Esophagus mucosa (tissue), 1 donor: ENCODE data around the gene RFC5. TPM values are rescaled to one million over a fixed set of nuclear protein-coding genes. Genes with fewer than 3 reads are reported as not detected.
"Not testable (repeated sequence)": the region's sequence is repeated elsewhere in the genome, so short reads cannot be mapped to it uniquely, and the experiment has no call there.

ENCODE experiments used
- ATAC-seq: fragments of 200-7000 bp; cut with Tn5 transposase; one replicate; pipeline ENCODE4 v1.9.1; 2020
- total RNA-seq: library from RNA; stranded (reverse); gene quantifications from one replicate; pipeline ENCODE4 v1.2.4, GENCODE V29; 2023
- donor health status: DM: yes; HTN: yes; CAD: no.

The RFC5 gene
- 16.2 TPM for total RNA-seq

- ATAC-seq, result peak; percentile 99
Measured at GRCh38 chr12:118016424-118017264, at the start of gene RFC5. Gene RFC5 (plus strand): TSS chr12:118016703. CDS start chr12:118016828, 125 bp downstream.

- no peak for ATAC-seq
Measured at GRCh38 chr12:117967043-117967442, 49.5 kb upstream of the RFC5 start.

- ATAC-seq, result no peak
Measured at GRCh38 chr12:117967512-117967911, 49.0 kb upstream of the RFC5 start.

DNA sequence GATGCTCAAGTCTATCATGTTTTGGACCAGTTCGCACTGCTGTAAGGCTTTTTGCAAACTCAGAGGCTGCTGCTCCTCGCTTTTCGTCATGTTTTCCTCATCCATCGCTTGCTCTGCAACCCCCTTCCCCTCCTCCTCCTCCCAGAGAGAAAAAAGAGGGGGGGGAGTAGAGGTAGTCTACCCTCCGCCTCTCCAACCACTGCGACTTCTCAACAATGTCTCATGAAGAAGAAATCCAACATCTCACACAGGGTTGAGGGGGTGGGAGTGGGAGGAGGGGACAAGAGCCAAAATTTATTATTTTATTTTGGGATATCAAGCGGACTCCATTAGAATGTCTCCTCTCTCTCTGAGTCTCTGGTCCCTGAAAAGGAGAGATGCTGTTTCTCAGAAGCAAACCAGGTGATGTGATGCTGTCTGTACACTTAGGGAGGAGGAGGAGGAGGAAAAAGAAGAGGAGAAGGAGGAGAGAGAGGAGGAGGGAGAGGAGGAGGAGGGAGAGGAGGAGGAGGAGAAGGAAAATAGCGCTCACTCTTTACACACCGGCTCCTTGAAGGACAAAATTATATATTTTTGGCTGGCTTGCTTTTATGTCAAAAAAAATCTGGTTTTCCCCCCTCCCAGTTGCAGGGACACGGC lies 48.2 kb upstream of the RFC5 start:
- ATAC-seq, result no peak

- peak; percentile 90 for ATAC-seq
Measured at GRCh38 chr12:117968826-117969659, 47.5 kb upstream of the RFC5 start, which contains the start of gene KSR2. Gene KSR2 (minus strand): TSS chr12:117968990. CDS start chr12:117968255, 735 bp downstream.

- no peak for ATAC-seq
Measured at GRCh38 chr12:117970334-117970733, 46.2 kb upstream of the RFC5 start.

GRCh38 chr12:117972301-117972700 lies 44.2 kb upstream of the RFC5 start:
- ATAC-seq, result no peak

DNA sequence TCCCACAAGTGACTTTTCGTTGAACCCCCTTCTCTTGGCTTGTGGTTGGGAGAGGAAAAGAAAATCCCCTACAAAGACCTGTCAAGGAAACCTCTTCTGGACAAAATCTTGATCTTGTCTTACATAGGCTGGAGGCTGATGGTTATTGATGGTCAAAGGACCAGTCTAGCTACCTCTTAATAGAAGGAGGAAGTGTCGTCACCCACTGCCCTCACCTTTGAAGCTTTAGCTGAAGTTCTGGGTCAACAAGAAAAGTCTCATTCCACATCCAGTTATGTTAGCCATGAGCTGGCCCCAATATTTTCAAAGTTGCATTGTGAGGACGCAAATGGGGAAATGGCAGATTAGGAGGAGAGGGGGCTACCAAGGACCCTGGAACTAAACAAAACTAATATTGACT lies 41.5 kb upstream of the RFC5 start:
- ATAC-seq, result no peak

DNA sequence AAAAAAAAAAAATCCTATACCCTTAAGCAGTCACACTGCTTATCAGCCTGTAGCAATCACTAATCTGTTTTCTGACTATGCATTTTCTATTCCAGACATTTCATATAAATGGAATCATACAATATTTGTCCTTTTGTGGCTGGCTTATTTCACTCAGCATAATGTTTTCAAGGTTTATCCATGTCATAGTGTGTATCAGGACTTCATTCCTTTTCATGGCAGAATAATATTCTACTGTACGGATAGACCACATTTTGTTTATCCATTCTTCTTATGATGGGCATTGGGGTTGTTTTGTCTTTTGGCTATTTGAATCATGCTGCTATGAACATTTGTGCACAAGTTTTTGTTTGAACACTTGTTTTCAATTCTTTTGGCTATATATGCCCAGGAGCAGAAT lies 39.1 kb upstream of the RFC5 start:
- ATAC-seq, result no peak

- ATAC-seq, result no peak
Measured at GRCh38 chr12:117980616-117981015, 35.9 kb upstream of the RFC5 start.

- ATAC-seq, result no peak
Measured at GRCh38 chr12:117981267-117981666, 35.2 kb upstream of the RFC5 start.

DNA sequence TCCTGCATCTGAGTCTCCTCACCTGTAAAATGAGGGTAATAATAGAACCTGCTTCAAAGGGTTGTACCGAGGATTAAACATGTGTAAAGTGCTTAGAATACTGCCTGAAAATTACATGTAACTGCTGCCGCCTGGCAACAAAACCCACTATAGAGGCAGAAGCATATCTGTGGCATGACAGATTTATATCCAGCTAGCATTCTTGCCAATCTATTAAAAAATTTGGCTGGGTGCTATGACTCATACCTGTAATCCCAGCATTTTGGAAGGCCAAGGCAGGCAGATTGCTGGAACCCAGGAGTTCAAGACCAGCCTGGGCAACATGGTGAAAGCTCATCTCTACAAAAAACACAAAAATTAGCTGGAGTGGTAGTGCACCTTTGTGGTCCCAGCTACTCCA lies 31.3 kb upstream of the RFC5 start:
- ATAC-seq, result no peak

DNA sequence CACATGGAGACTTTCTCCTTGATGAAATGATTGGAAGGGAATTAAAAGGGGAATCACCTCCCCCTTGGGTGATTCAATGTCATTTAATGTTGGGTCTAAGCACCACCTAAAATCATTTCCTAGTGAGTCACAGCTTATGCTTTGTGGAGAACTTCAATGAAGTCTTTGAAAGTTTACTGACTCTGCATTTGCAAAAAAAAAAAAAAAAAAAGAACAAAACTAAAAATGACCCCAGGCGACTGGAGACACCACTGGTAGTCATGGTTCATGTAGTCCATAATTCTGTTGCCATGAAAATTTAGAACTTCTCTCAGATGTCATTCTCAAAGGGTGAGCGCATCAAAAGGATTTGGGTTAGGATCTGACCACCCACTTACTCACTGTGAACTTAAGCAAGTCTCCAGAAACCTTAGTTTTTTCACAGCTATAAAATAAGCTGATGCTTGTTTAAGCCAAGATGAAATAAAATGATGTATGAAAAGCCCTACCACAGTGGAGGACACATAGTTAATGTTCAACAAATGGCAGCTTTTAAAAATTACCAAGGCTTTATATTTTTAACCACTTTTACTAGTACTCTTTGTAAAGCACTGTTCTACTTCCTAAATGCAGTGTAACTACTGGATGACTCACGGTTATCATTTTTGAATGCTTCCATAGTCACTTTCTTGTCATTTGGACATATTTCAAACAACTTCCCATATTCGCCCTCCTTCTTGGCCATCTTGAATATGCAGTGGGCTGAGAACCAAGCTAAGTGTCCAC lies 29.6 kb upstream of the RFC5 start:
- ATAC-seq, result peak; percentile 91

DNA sequence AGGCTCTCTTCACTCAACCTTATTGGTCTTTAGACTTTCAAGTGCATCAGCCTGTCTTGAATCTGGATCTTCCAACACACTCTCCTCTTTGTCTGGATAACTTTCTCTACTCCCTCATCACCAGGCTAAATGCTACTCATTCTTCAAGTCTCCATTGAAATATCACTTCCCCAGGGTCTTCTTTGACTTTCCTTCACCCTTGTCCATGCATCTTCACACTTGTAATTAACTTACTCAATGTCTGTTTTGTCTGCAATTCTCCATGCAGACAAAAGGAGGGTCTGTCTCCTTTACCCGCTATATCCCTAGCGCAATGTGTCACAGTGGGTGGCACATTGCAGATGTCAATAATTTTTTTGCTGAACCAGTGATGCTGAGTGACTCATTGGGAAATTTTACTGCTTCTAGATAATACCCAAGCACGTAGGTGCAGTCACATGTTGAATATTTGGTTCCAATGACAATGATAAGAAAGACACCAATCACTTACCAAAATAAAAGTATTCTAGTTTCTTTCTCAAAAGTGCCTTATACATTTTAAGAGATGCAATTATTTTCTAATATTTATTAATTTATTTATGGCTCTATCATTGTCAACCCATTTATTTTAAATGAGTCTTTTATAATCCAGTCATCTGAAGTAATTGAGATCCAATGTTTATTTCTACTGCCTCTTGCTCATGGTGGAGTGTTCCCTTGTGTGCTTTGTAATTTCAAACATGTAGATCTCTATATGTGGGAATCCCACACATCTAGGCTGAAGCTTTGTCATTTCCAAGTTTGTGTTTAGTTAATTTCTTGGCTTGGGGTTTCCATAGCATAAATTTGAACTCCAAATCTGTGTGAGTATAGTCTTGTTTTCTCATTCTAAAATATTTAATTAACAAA lies 21.7 kb upstream of the RFC5 start:
- no peak for ATAC-seq

GRCh38 chr12:117998719-117999118 lies 17.8 kb upstream of the RFC5 start:
- ATAC-seq, result no peak

GRCh38 chr12:117999806-118000205 lies 16.7 kb upstream of the RFC5 start:
- not testable (repeated sequence) for ATAC-seq

DNA sequence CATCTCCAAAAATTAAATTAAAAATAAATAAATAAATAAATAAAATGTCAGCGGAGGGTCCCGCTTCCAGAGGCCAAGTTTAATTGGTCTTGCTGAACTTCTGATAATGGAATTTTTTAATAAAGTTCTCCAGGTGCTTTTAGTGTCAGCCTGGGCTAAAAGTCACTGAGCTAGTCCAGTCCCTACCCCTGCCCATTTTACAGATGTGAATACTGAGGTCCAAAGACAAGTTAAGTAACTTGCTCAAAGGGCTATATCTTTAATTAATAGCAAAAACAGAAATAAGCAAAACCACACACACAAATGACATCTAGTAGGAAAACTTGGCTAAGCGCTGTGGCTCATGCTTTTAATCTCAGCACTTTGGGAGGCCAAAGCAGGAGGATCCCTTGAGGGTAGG lies 5.6 kb upstream of the RFC5 start:
- ATAC-seq, result no peak

- ATAC-seq, result no peak
Measured at GRCh38 chr12:118011377-118011776, 5.1 kb upstream of the RFC5 start.

- ATAC-seq, result no peak
Measured at GRCh38 chr12:118011961-118012360, 4.5 kb upstream of the RFC5 start.

DNA sequence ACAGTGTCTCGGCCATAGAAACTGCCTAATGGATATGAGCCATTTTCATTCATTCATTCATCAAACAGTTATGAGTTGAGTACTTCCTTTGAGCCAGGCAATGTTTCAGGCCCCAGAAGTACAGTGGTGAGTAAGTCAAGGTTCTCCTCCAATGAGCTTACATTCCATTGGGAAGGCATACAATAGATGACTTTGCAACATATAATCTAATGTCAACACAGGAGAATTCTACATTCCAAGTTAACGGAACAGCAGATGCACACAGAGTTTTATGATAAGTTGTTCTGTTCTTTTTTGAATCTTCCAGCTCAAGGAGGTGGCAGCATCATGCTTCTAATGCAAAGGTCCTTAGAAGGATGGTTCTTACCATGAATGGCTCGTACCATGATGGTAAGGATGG lies 3.2 kb upstream of the RFC5 start:
- no peak for ATAC-seq

DNA sequence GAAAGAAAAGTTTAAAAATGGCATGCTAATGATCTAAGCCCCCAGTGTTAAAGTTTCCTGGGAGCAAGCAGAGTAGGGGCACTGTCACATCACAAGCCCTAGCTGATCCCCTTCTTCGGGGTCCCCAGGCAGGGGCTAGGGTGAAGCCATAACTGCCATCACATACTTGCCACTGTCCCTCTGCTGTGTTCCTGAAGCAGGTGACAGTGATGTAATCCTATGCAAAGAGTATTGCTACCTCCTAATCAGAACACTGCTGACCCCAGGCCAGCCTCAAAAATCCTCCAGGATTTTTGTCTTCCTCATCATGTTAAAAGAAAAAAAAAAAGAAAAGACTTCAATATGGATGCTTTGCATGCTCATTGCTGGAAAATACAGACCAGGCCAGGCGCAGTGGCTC lies 1.2 kb upstream of the RFC5 start:
- no peak for ATAC-seq
